ENCODE measurements around the gene KIAA1958.
"Not testable (repeated sequence)": the region's sequence is repeated elsewhere in the genome, so short reads cannot be mapped to it uniquely, and the experiment has no call there.

Gene KIAA1958

GRCh38 chr9:112673221-112673620, 186.6 kb downstream of the KIAA1958 start:
- not testable (repeated sequence) for DNase-seq

GRCh38 chr9:112677040-112677439, 190.4 kb downstream of the KIAA1958 start:
- DNase-seq: no peak

GRCh38 chr9:112680731-112681402, 194.2 kb downstream of the KIAA1958 start:
- DNase-seq: no peak

- no peak for DNase-seq
Observed at GRCh38 chr9:112689161-112689740, 202.6 kb downstream of the KIAA1958 start.

DNA sequence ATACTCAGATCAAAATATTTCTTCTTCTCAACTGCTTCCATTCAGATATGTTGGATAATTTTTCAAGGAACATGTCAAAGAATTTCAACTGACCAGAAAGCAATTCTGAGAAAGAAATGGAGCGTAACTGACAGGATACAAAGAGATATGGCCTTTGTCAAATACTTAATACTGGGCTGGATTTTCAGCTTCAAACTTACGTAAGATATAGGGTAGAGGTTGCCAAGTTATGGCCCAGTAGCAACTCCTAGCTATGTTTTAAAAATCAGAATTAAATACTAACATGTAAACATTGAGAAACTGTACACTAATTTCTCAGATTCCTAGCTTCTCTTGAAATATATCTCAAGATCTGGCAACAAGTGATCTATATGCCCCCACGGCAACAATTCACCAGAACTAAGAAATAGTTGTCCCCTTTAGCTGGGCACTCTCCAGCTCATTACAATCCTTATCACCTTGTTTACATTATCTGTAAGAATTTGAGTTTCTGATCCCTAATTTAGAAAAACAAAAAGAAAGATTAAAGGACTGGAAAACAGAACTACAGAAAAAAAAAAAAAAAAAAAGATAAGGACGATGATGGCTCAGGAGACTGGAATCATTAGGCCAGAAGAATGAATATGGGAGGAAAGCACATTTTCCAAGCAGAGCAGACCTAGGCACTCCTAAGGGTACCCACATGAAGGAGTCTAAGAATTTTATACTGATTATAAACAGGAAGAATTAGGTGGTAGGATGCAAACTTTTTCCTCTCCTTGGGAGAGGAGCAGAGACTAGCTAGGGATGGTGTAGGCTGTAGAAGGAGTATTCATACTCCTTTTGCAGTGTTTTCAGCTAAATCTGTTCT, 208.3 kb downstream of the KIAA1958 start:
- no peak for DNase-seq

DNA sequence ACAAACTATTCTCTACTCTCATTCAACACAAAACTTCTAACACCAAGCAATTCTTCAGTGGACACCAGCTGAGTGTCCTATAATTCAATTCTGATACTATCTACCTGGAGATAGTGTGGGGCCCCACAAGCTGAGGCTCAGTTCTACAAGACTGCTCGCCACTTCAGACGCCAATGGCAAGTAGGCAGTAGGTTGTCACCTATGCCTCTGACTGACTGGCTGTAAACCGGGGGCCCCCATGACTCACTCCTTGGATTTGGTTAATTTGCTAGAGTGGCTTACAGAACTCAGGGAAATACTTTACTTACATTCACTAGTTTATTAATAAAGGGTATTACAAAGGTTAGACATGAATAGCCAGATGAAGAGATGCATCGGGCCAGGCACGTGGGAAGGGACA, 209.8 kb downstream of the KIAA1958 start:
- DNase-seq: no peak

DNA sequence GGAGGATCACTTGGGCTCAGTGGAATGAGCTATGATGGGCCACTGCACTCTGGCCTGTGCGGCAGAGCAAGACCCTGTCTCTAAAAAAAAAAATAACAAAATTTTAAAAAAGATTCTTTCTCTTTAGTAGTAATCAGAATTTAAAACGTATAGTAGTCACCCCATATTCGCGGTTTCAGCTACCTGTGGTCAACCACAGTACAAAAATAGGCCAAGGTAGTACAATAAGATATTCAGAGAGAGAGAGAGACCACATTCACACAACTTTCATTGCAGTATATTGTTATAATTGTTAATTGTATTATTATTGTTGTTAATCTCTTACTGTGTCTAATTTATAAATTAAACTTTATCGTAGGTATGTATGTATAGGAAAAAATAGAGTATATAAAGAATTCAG, 212.6 kb downstream of the KIAA1958 start:
- no peak for DNase-seq

DNA sequence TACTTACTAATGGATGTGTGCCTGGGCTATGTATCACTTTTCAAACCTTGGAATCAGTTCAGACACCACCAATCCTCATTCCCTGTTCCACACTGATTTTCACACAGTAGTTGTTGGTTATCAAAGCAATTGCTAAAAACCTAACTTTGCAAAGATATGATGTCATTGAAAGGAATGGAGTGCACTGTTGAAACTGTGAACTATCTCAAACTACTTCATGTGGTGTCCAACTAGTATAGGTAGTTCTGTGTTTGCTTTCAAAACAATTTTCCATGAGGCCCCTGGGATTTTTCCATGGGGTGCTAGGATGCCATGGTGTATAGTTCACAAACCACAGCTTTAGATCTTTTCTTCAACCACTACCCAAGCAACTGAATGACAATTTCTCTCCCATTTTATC, 213.5 kb downstream of the KIAA1958 start:
- DNase-seq: no peak

GRCh38 chr9:112703304-112703703, 216.7 kb downstream of the KIAA1958 start:
- DNase-seq: no peak

- peak; percentile 3 for DNase-seq
Observed at GRCh38 chr9:112705768-112706427, 219.3 kb downstream of the KIAA1958 start.

DNA sequence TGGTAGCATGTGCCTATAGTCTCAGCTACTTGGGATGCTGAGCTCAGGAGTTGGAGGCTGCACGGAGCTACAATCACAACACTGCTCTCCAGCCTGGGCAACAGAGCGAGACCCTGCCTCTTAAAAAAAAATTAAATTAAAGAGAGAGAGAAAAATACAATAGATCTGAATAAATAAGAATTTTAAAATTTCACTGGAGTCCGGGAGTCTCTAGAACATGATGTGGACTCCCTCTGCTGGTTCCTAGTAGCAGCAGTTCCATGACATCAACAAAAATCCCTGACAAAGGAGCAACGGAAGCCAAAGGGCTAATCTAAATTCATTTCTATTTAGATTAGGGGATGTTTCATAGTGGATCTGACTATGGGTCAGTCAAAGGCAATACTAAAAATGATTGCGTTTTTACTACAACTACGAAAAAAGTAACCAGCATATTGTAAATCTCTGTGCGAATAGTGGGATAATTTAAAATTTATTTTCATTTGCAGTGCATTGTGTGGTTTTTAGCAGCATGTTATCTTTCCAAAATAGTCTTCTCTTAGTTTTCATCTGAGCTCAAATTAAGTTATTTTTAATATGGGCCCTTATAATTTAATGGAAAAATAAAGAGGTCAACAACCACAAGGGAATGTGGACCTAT, 224.5 kb downstream of the KIAA1958 start:
- DNase-seq: peak; percentile 0

DNA sequence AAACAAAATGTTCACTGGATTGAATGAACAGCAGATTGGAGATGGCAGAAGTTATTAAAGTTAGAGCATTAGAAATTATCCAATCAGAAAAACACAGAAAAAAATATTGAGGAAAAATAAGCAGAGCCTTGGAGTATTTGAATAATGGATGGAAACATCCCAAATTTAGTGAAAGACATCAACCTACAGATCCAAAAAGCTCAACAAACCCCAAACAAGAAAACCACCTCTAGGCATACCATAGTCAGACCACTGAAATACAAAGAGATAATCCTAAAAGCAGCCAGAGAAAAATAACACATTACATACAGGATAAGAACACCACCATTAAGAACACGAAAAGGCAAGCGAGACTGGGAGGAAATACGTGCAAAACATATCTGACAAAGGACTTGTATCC, 226.1 kb downstream of the KIAA1958 start:
- DNase-seq: no peak

- DNase-seq: peak; percentile 86
Observed at GRCh38 chr9:112717661-112718331, 231.2 kb downstream of the KIAA1958 start, which contains the start of gene INIP. TSS of gene INIP (minus strand) at chr9:112718117. CDS start at chr9:112716485, 1,632 bp downstream.

All from NCI-H2107 (cell line).